Astrocyte (in vitro differentiated cells and primary cell): ENCODE data around the gene AMPH.
"Not testable (repeated sequence)": the region's sequence is repeated elsewhere in the genome, so short reads cannot be mapped to it uniquely, and the experiment has no call there.

Source experiments
- EZH2 ChIP-seq: IDR thresholded peaks from 2 replicates; pipeline ENCODE4 v1.6.1; 2012; ENCODE audit warnings: mild to moderate bottlenecking, low read length, inconsistent platforms; ENCODE audit not compliant: insufficient read depth
- TF ChIP-seq, protein P1 (sequence below): IDR thresholded peaks from 2 replicates; pipeline ENCODE4 v1.5.1; 2011; ENCODE audit warnings: low read depth, mild to moderate bottlenecking, inconsistent platforms, low read length, moderate library complexity; ENCODE audit not compliant: insufficient read depth

DNA sequence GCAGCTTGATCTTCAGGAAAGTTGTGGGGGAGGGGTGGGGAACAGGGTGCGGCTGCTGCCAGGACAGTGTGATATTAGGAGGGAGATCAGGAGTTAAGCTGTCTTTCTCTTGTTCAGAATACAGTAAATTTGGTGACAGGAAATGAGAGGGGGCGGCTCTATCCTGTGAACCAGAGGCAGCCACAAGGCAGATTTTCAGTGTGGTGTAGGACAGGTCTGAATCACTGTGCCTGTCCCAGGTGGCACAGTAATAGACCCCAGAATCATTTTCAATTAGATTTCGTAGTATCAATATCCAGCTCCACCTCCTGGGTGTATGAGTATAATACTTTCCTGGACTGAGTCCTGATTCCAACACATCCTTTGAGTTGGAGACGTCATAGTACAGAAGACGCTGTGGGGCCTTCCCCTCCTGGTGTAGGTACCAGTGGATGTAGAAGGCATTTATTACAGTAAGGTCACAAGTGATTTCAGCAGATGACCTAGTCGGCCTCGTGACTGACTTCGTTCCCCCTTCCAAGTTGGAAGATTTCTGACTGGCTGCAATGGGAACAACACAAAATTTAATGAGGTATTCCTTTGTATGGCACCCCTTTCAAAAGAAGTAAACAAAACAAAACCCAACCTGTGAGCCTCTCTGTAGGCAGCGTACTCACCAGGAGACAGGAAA, 281.9 kb downstream of the AMPH start:
- TF ChIP-seq, protein P1, sequence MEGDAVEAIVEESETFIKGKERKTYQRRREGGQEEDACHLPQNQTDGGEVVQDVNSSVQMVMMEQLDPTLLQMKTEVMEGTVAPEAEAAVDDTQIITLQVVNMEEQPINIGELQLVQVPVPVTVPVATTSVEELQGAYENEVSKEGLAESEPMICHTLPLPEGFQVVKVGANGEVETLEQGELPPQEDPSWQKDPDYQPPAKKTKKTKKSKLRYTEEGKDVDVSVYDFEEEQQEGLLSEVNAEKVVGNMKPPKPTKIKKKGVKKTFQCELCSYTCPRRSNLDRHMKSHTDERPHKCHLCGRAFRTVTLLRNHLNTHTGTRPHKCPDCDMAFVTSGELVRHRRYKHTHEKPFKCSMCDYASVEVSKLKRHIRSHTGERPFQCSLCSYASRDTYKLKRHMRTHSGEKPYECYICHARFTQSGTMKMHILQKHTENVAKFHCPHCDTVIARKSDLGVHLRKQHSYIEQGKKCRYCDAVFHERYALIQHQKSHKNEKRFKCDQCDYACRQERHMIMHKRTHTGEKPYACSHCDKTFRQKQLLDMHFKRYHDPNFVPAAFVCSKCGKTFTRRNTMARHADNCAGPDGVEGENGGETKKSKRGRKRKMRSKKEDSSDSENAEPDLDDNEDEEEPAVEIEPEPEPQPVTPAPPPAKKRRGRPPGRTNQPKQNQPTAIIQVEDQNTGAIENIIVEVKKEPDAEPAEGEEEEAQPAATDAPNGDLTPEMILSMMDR: not testable (repeated sequence)
- not testable (repeated sequence) for TF ChIP-seq EZH2
